ENCODE measurements around the gene SLC43A3.

- TF ChIP-seq EP300 (IDR thresholded peaks at IDR 0.05) (no peak), CTCF (IDR thresholded peaks at IDR 0.05) (no peak)
These were observed 39.8 kb upstream of the SLC43A3 start for GRCh38 chr11:57466680-57467079.
